Gastroesophageal sphincter (tissue), 4 donors: ENCODE results near the gene TMEM14B. TPM values are rescaled to one million over a fixed set of nuclear protein-coding genes. Genes with fewer than 3 reads are reported as not detected.

Experiments used
- ATAC-seq: fragments of 150-250 bp; one replicate; pipeline ENCODE4 v1.9.1; 2016; ENCODE audit warnings: mild to moderate bottlenecking, moderate library complexity
- H3K27ac ChIP-seq, 4 donors: fragments of 200-600 bp; sonication (generic) in 3 of 4; 1 replicate in 3 of 4; 2 replicates in 1 of 4; pipeline ENCODE4 v1.5.1; 2016 to 2019
- H3K27me3 ChIP-seq: fragments of 200-600 bp; sonication (generic); one replicate; pipeline ENCODE4 v1.5.1; 2019
- H3K36me3 ChIP-seq, 2 donors: fragments of 200-600 bp; sonication (generic); one replicate each; pipeline ENCODE4 v1.5.1; 2019; ENCODE audit warnings: control low read depth in 1 of 2
- H3K4me1 ChIP-seq, 3 donors: fragments of 200-600 bp; sonication (generic); 1 replicate in 2 of 3; 2 replicates in 1 of 3; pipeline ENCODE4 v1.5.1; 2016 to 2019; ENCODE audit warnings: control low read depth in 2 of 3
- H3K4me3 ChIP-seq, 2 donors: fragments of 200-600 bp; sonication (generic); one replicate each; pipeline ENCODE4 v1.5.1; 2019; ENCODE audit warnings: mild to moderate bottlenecking in 1 of 2, moderate library complexity in 1 of 2
- H3K9me3 ChIP-seq, 3 donors: fragments of 200-600 bp; sonication (generic); one replicate each; pipeline ENCODE4 v1.5.1; 2017 to 2019; ENCODE audit warnings: control low read depth in 2 of 3
- CTCF ChIP-seq, 4 experiments: fragments of 200-600 bp in 2 of 4; fragments of 450-650 bp in 2 of 4; sonication (generic) in 1 of 4; IDR thresholded peaks; one replicate each; pipeline ENCODE4 v1.5.1; 2017 to 2019; ENCODE audit warnings: antibody characterized with exemption in 4 of 4, mild to moderate bottlenecking in 2 of 4, moderate library complexity in 2 of 4
- EP300 ChIP-seq: sonication (generic); formaldehyde crosslinking; IDR thresholded peaks from one replicate; pipeline ENCODE4 v1.6.1; 2017; ENCODE audit warnings: antibody characterized with exemption, mild to moderate bottlenecking
- POLR2A ChIP-seq, 2 donors: fragments of 450-650 bp; IDR thresholded peaks; one replicate each; pipeline ENCODE4 v1.6.1; 2017; ENCODE audit warnings: antibody characterized with exemption in 2 of 2, mild to moderate bottlenecking in 2 of 2, moderate library complexity in 1 of 2
- POLR2AphosphoS5 ChIP-seq: sonication (generic); formaldehyde crosslinking; IDR thresholded peaks from one replicate; pipeline ENCODE4 v1.6.1; 2017; ENCODE audit warnings: antibody characterized with exemption
- WGBS, 2 donors: methylation state at CpG; one replicate each; pipeline ENCODE4 v1.1.5; 2018; ENCODE audit warnings: low coverage in 1 of 2; 5-methylcytosine and 5-hydroxymethylcytosine counted together
- total RNA-seq, 4 donors: library from RNA; depleted of rRNA; stranded (reverse); fragments of >200 nt; gene quantifications; one replicate each; pipeline ENCODE4 v1.1.0, GENCODE V29; 2016

The TMEM14B gene
- total RNA-seq, 4 donors from 2014 or later, result 29.7 to 65.2 (median 60.5) TPM

DNA sequence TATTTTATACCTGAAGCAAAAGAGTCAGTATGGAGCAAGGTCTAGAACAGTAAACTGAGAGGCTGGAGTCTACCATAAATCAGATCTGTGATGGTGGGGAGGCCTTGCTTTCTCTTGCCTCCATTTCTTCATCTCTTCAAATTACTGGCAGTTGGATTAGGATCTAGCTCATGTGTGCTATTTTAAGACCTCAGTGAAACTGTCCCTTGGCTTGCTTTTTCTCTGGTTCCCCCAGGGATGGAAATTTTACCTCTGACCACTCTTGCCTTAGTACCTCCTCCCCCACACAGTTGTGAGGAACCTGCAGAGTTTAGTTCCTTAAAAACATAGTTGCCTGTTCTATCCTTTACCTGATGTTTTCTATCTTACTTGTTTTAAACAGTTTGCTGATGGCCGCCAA, 8.5 kb downstream of the TMEM14B start:
- 94 to 100% methylated on average over 1 of the region's 1 CpG for WGBS, 2 donors
- peaks cover 0 to 88% of the 10 kb centered on the region in 2 donors for H3K36me3 ChIP-seq
- no peak overlapping the region for H3K27ac ChIP-seq
- H3K27me3 ChIP-seq, result no peaks in the 10 kb centered on the region
- H3K4me3 ChIP-seq, result no peak overlapping the region
- TF ChIP-seq POLR2AphosphoS5 (no peak), EP300 (no peak), CTCF (IDR thresholded peaks at IDR 0.05) (no peak), POLR2A (IDR thresholded peaks at IDR 0.05) (no peak)
- no peaks in the 10 kb centered on the region for H3K9me3 ChIP-seq
- peaks cover 0 to 16% (median 0%) of the 10 kb centered on the region in 3 donors for H3K4me1 ChIP-seq
- ATAC-seq, result no peak

DNA sequence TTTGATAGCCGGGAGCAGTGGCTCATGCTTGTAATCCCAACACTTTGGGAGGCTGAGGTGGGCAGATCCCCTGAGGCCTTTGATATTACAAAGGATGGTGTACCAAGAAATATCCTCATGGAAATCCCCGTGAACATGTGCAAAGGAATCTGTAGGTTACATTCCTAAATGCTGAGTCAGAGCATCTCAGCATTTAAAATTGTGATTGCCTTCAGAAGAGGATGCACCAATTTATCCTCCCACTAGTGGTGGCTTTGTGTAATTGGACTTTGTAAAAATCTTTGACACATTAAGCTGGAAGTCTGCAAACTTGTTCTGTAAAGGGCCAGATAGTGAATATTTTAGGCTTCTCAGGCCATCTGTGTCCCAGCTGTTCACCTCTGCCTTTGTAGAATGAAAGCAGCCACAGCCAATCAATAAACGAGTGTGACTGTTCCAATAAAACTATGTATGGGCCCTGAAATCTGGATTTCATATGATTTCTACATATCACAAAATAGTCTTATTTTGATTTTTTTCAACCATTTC, 11.8 kb downstream of the TMEM14B start:
- no peak overlapping the region for H3K4me3 ChIP-seq
- TF ChIP-seq CTCF (IDR thresholded peaks at IDR 0.05), result peak; percentile 10 to 41 (median 37)
- no peak for TF ChIP-seq EP300
- H3K36me3 ChIP-seq, result peaks cover 0 to 58% of the 10 kb centered on the region in 2 donors
- no peaks in the 10 kb centered on the region for H3K27me3 ChIP-seq
- no peak for ATAC-seq
- no peaks in the 10 kb centered on the region for H3K9me3 ChIP-seq
- peaks cover 0 to 15% (median 0%) of the 10 kb centered on the region in 3 donors for H3K4me1 ChIP-seq
- no peak overlapping the region for H3K27ac ChIP-seq
- 41 to 51% methylated on average over 2 to 3 of the region's 3 CpGs for WGBS, 2 donors

DNA sequence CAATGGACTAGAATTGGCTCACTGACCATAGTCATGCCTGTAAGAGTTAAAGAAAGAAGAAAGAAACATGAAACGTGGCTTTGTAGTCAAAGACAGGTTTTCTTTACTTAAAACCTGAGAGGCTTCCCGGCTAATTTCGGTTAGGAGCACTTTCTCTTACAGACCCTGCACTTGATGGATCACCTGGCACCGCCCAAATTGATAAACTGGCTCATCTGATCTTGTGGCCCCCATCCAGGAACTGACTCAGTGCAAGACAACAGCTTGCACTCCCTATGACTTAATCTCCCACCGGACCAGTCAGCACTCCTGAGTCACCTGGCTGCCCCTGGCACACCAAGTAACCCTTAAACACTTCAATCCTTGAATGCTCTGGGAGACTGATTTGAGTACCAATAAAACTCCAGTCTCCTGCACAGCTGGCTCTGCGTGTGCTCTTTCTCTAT, 12.3 kb downstream of the TMEM14B start:
- H3K4me3 ChIP-seq, result no peak overlapping the region
- ATAC-seq, result peak; percentile 25
- 48 to 55% methylated on average over 3 to 6 of the region's 6 CpGs for whole genome bisulfite sequencing, 2 donors
- H3K27me3 ChIP-seq, result no peaks in the 10 kb centered on the region
- H3K27ac ChIP-seq, result no peak overlapping the region
- TF ChIP-seq CTCF (IDR thresholded peaks at IDR 0.05) (no peak), POLR2AphosphoS5 (peak; percentile 11), POLR2A (IDR thresholded peaks at IDR 0.05) (no peak), EP300 (no peak)
- H3K9me3 ChIP-seq, result no peaks in the 10 kb centered on the region
- peaks cover 0 to 53% of the 10 kb centered on the region in 2 donors for H3K36me3 ChIP-seq
- H3K4me1 ChIP-seq, result peaks cover 0 to 15% (median 0%) of the 10 kb centered on the region in 3 donors

DNA sequence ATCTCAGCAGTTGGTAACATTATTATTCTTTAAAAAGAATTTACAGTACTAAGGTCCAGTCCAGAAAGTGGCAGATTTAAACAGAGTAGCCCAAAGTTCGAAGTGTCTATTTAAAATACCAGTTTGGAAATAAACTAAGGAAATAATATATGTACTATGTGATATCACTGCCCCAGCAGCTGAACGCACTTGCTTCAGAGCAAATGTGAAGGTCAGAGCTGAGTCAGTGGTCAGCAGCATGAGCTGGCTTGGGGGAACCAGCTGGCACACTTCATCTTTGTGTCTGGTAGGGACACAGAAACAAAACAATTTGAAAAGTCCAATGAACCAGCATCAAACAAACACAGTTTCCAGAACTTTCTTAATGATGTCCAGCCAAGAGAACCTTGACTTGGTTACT, 15.4 kb downstream of the TMEM14B start:
- Histone ChIP-seq H3K36me3 (peaks cover 0 to 22% of the 10 kb centered on the region in 2 donors), H3K4me3 (no peak overlapping the region), H3K4me1 (peaks cover 0 to 15% (median 0%) of the 10 kb centered on the region in 3 donors), H3K9me3 (no peaks in the 10 kb centered on the region), H3K27ac (no peak overlapping the region), H3K27me3 (no peaks in the 10 kb centered on the region)
- 37 to 84% methylated on average over 2 of the region's 2 CpGs for WGBS, 2 donors
- TF ChIP-seq CTCF (IDR thresholded peaks at IDR 0.05) (no peak), POLR2AphosphoS5 (no peak), POLR2A (IDR thresholded peaks at IDR 0.05) (no peak), EP300 (no peak)
- ATAC-seq, result no peak

GRCh38 chr6:10769419-10769818, 21.8 kb downstream of the TMEM14B start:
- Histone ChIP-seq H3K4me1 (no peaks in the 10 kb centered on the region), H3K27ac (no peak overlapping the region), H3K36me3 (peaks cover 0 to 45% of the 10 kb centered on the region in 2 donors), H3K9me3 (no peaks in the 10 kb centered on the region), H3K4me3 (no peak overlapping the region), H3K27me3 (no peaks in the 10 kb centered on the region)
- WGBS, 2 donors, result 92% methylated on average over 2 of the region's 3 CpGs
- ATAC-seq, result no peak
- TF ChIP-seq EP300 (no peak), POLR2A (IDR thresholded peaks at IDR 0.05) (no peak), CTCF (IDR thresholded peaks at IDR 0.05) (no peak), POLR2AphosphoS5 (no peak)
